ENCODE results near the gene DIO1. TPM values are rescaled to one million over a fixed set of nuclear protein-coding genes. Genes with fewer than 3 reads are reported as not detected.
"Not testable (repeated sequence)": the region's sequence is repeated elsewhere in the genome, so short reads cannot be mapped to it uniquely, and the experiment has no call there.

The DIO1 gene
- 10 to 100 TPM in 1 of 4 donors, 1 to 10 TPM in 3; 3.8 to 10.3 (median 7.8) TPM for polyA plus RNA-seq (ENCODE audit: insufficient read length in 4 of 4)

DNA sequence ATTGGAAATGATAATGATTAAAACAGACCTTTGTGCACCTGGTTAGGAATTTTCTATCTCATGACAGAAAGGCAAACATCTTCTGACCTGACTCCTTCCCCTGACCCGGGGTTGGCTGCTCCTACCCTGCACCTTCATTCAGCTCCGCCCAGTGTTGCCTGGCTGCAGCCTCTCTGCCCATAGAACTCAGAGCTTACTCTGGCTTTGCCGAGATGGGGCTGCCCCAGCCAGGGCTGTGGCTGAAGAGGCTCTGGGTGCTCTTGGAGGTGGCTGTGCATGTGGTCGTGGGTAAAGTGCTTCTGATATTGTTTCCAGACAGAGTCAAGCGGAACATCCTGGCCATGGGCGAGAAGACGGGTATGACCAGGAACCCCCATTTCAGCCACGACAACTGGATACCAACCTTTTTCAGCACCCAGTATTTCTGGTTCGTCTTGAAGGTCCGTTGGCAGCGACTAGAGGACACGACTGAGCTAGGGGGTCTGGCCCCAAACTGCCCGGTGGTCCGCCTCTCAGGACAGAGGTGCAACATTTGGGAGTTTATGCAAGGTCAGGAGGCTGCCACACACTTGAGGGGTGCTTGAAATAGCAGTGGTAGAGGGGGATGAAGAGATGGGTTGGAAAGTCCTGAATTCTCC lies at the start of gene DIO1:
TSS of gene DIO1 (plus strand) at position 189 of the 638 bp plus-strand sequence. CDS start at position 213, 24 bp downstream.
- no peak for DNase-seq (ENCODE audit: low read depth in 4 of 4, low spot score in 2 of 4)

DNA sequence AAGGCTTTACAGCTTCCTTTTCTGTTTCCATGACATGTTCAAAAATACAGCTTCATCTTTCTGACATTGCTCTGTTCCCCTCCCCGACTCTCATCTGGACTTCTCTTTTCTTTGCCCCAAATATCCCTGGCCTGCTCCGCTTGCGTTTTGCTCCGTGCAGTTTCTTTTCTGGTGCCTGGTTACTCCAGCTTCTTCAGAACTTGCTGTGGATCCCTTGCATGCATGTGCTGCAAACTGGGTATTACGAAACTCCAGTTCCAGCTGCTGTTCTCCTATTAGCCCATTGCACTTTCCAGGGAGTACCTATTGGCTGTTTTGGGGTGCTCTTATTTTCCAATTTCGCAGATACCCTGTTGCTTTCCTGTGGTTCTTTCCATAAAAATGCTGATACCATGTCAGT lies 46.0 kb upstream of the DIO1 start:
- no peak for DNase-seq (ENCODE audit: low read depth in 4 of 4, low spot score in 2 of 4)

DNA sequence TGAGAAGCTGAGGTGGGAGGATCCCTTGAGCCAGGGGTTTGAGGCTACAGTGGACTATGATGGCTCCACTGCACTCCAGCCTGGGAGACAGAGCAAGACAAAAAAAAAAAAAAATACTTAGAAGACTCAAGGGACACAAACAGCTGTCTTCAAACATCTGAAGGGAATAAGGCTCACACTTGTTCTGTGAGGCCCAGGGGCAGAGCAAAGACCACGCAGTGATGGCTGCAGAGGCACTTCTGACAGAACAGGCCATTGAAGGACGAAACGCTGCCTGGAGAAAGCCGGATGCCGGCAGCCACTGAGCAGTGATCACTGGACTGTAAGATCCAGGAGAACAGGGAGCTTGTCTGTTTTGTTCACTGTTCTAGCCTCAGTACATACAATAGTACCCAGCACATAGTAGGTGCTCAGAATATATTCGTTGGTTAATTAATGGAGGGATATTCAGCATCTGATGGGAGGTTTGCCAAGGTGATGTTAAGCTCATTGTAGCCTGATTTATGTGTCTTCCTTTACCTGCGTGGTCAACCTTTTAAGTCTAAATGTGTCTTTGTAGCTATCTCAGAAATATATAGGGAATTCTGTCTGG lies 43.8 kb upstream of the DIO1 start:
- no peak for DNase-seq (ENCODE audit: low read depth in 4 of 4, low spot score in 2 of 4)

DNA sequence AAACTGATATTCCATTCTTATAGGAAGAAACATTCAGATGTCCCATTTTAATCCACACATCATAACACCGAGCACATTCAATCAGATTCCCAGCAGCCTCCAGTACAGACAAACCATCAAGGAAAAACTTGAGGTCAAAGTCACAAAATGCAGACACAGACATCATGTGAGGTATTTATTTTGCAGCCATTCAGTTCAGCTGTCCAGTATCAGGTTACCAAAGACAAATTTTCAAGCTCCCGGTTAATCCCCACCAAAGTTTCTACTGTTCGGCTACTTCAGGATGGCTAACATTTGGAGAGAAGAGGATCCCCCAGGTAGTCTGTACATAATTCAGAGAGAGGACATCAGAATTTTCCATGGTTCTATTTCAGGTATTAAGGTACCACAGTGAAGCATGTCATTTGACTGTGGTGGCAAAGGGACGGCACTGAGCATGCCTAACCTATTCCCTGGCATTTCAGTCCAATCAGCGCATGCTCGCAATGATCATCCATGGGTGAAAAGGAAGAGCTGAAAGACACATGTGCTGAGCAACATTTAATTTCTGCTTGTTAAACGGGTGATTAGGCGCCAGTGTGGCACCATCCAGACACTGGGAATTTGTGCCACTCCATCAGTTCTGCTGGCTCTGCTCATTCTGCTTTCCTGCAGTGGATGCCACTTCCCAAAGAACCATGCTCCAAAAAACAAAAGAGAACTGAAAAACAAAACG lies 42.3 kb upstream of the DIO1 start:
- DNase-seq (ENCODE audit: low read depth in 4 of 4, low spot score in 2 of 4), result no peak

DNA sequence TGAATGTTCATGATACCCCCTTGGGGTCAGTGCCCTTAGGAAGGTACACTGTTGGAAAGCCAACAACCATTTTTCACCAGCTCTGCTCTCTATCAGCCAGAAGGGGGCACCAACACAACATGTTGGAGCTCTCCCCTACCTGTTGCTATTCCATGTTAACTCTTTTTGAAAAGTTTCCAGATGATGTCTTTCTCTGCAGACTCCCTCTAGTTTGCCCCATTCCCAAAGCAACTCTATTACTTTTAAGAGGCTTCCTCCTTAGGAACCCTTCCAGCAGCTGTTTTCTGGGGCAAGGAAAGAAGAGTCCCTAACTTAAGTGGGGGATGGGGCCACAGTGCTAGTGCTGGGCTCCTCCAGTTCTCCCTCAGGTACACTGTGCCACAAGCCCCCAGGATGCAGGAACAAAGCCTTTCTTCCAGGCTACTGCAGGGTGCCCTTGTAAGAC lies 33.0 kb upstream of the DIO1 start:
- peak in 1 of 4 donors; percentile 50 for DNase-seq (ENCODE audit: low read depth in 4 of 4, low spot score in 2 of 4)

DNA sequence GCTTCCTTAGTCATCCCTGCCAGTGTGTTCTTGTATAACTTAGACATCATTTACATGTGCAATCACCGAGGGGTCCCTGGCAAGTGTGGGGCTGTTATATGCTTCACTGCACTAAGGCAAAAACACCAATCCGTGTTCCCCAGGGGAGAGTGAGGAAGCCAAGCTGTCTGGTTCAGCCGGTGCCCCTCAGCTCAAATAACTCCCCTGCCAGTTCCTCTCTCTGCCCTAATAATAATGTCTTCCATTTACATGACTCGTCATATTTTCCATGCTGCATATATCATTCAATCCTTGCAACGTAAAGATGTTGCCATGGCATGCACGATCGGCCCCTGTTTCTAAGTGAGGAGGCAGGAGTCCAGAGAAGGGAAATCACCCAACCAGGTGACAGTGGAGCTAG lies 31.5 kb upstream of the DIO1 start:
- no peak for DNase-seq (ENCODE audit: low read depth in 4 of 4, low spot score in 2 of 4)

DNA sequence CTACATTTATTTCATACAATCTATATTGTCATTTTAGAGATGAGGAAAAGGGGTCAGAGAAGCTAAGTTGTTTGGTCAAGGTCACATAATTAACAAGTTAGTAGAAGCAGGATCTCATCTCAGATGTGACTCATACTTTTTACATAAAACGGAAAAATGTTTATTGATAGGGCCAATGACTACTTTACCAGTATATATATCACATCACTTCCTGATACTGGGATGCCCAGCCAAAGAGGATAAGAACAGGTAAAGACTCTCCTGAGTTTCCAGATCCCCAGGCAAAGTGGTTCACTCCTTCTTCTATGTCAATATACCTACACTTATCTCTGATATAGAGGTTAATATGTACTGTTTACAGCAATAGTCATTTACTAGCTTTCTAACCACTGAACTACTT lies 25.4 kb upstream of the DIO1 start:
- DNase-seq (ENCODE audit: low read depth in 4 of 4, low spot score in 2 of 4), result no peak

DNA sequence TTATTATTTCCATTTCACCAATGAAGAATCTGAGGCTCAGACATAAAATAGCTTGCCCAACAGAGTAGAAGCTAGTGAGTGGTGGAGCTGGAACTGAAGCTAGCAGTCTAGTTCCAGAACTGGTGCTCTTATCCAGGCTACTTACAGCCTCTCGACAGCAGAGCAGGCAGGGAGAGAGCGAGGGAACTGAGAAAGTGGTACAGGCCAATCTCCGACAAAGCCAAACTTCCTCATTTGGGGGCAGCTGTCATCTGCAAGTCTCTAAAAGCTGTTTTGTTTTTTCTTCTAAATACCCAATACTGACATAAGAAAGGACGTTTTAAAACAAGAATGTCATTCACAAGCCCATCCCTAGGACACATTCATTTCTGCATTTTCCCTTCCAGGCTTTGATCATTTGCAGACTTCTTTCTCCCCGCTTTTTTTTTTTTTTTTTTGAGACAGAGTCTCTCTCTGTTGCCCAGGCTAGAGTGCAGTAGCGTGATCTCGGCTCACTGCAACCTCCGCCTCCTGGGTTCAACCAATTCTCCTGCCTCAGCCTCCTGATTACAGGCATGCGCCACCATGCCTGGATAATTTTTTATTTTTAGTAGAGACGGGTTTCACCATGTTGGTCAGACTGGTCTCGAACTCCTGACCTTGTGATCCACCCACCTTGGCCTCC lies 24.4 kb upstream of the DIO1 start:
- no peak for DNase-seq (ENCODE audit: low read depth in 4 of 4, low spot score in 2 of 4)

DNA sequence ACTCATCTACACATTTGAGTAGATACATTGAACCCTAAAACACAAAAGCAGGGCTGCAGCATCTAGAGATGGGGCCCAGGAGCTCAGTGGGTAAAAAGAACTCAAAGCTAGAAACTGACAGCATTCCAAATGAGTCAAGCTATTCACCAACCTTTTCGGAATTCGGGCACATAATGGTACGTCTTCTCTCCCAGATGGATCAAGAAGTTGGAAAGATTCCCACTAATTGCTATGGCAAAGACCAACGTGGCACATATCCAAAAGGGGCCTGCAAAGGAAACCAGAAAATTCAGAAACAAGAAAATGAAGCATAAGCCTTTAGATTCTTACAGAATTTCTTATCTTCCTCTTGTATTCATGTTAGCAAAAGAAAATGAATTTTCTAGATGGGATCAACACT lies 22.8 kb upstream of the DIO1 start:
- DNase-seq (ENCODE audit: low read depth in 4 of 4, low spot score in 2 of 4), result no peak

DNA sequence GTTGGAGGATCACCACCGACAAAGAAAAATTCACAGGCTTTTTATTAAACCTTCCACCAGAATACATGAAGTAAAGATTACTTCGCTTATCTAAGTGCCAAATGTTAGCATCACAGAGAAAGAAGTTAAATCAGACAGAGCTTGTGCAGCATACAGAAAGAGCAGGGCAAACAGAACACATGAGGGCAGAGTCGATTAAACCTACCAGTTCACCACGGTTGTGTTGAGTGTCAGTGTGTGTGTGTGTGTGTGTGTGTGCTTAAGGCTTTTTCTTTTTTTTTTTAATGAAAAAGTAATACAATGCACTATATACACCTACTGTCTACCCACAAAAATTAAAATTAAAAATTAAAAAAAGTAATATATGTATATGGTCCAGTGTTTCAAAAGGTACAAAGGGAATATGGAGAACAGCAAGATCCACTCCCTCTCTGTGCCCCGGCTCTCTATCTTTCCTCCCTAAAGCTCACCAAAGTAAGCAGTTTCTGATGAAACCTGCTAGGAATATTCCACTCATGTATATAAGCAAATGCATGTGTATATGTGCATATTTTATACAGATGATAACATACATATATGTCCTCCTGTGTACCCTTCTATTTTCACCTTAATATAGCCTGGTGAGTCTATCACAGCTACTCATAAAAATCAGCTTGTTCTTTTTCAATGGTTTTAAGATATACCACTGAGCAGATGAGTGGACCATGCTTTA lies 22.1 kb upstream of the DIO1 start:
- no peak for DNase-seq (ENCODE audit: low read depth in 4 of 4, low spot score in 2 of 4)

DNA sequence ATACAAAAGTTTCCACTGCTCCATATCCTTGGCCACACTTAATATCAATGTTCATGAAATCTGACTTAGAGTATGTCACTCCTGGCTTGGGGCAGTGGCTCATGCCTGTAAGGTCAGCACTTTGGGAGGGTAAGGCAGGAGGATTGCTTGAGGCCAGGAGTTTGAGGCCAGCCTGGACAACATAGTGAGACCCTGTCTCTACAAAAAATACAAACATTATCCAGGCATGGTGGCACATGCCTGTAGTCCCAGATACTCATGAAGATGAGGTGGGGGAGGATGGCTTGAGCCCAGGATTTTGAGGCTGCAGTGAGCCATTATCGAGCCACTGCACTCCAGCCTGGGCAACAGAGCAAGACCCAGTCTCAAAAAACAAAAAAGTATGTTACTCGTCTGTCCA lies 18.8 kb upstream of the DIO1 start:
- not testable (repeated sequence) for DNase-seq (ENCODE audit: low read depth in 4 of 4, low spot score in 2 of 4)

DNA sequence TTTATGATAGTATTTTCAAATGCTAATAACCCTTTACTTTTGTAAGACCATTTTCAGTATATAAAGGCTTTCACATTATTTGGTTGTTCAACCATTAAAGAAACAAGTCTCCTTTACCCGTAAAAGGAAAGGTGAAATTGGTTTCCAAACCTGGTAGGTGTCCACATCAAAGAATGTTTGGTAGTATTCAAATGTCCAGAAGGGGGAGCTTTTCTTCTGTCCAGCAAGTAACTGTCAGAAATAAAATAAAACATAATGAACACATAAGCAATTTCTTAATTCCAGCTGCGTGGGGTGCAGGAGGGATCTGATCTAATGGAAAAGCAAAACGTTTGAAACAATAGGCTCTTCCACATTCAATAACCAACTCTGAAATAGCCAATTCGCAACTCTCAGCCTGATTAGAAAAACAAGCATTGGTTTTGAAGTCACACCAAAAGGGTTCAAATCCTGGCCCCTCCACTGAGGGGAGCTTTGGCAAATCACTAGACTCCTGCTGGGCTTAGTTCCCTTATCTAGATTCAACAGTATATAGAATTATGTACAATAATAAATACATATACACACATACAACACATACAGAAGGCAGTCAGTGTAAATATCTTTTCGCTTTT lies 15.4 kb upstream of the DIO1 start:
- no peak for DNase-seq (ENCODE audit: low read depth in 4 of 4, low spot score in 2 of 4)

DNA sequence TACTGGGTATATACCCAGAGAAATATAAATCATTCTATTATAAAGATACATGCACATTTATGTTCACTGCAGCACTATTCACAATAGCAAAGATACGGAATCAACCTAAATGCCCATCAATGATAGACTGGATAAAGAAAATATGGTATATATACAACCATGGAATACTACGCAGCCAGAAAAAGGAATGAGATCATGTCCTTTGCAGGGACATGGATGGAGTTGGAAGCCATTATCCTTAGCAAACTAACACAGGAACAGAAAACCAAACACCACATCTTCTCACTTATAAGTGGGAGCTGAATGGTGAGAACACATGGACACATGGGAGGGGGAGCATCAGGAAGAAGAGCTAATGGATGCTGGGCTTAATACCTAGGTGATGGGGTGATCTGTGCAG lies 12.1 kb upstream of the DIO1 start:
- not testable (repeated sequence) for DNase-seq (ENCODE audit: low read depth in 4 of 4, low spot score in 2 of 4)

DNA sequence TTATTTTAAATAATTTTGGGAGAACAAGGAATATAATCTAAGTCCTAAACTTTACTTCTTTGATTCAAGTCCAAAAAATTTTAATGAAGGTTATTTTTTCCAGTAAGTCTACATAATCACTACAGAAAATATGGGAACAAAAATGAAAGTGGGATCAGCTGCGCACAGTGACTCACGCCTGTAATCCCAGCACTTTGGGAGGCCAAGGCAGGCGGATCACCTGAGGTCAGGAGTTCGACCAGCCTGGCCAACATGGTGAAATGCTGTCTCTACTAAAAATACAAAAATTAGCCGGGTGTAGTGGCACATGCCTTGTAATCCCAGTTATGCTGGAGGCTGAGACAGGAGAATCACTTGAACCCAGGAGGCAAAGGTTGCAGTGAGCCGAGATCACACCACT lies 10.4 kb upstream of the DIO1 start:
- DNase-seq (ENCODE audit: low read depth in 4 of 4, low spot score in 2 of 4), result not testable (repeated sequence)

DNA sequence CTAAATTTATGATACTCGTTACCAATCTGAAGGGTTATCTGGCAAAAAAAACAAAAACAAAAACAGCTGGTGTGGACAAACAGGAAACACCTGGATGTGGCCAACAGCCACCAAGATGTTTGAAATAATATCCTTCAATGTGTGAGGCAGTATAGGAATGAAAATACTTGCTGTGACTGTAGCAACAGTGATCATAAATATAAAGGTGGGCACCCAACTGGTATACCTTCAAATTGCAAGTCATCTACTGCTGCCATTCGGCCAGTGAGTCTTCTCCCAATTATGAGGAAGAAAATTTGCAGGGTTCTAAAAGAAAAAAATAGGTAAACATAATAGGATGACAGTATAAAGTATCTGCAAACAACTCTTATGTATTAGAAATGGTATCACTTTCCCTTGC lies 5.3 kb upstream of the DIO1 start:
- no peak for DNase-seq (ENCODE audit: low read depth in 4 of 4, low spot score in 2 of 4)

DNA sequence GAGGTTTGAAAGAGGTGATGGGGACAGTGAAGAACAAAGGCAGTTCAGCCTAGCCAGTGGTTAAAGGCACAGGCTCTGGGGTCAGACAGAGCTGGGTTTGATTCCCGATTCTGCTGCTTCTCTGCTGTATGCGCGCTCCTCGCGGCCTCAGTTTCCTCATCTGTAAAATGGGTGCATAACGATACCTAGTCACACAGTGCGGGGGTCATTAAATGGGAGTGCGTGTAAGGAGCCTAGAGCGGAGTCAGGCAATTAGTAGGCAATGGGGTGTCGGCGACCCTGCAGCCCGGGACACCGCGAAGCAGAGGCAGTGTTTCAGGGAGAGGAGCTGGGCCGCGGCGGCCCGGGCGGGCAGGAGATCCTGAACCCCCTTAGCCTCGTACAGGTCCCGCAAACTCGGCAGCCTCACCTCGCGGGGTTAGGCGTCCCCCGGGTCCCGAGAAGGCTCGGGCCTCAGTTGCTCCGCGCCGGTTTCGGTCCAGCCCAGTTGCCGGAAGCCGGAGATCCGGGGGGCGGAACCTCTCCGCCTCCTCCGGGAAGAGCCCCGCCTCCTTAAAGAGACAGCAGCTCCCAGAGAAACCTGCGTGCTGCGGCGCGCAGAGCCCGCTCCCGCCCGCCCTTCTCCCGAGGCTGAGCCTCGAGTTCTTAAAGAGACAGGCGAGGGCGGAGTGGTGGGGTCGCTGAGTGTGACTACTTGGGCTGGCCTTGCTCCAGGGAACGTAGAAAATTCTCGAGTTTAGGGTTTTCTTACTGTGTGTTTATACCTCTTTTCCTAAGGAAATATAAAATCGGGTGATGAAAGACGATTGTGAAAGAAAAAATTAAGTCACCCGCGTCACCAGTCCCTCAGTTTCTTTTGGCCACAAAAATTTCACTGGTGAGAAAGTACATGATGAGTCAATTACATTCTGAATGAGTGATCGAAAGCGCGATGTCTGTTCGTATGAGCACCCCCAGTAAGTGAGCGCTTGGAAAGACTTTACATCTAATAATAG lies 4.4 kb upstream of the DIO1 start, which contains the start of gene YIPF1:
TSS of gene YIPF1 (minus strand) at position 494 of the 995 bp plus-strand sequence. CDS start 860 bp downstream, outside the sequence.
- peak in 3 of 4 donors; percentile 55 to 83 (median 79) for DNase-seq (ENCODE audit: low read depth in 4 of 4, low spot score in 2 of 4)

DNA sequence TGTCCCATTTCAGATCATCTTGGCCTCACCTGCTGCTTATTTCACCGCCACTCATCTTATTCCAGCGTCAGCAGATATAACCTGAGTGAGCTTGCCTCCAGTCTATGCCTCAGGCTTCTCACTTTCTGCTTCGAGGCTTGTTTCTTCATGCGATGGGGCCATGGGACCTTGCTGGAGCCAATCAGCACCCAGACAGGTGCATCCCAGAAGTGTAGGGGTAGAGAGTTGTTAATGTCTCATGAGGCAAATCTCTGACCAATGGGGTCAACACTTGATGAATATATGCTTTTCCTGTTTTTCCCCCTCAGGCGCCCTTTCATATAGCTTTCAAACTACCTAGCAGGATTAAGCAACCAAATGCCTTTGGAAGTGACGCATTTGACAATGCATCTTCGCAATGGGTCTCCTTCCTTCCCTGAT lies 3.5 kb upstream of the DIO1 start:
- DNase-seq (ENCODE audit: low read depth in 4 of 4, low spot score in 2 of 4), result no peak

DNA sequence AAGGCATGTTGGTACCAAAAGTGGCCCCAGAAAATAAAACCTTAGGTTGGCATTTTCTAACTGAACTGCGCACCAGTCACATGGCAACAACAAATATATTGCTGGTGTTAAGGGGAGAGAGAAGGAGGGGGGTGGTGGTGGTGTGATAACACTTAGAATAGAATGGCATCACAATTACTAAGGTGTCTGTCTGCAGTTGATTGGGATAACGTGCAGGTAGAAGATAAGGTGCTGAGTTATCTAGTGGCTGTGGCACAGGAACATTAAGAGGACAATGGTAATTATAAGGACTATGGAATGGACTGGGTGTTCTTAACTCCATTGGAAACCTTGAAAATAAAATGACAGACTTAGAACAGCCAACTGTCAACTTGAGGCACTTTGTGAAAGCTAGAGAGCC lies 3.0 kb upstream of the DIO1 start:
- DNase-seq (ENCODE audit: low read depth in 4 of 4, low spot score in 2 of 4), result no peak

DNA sequence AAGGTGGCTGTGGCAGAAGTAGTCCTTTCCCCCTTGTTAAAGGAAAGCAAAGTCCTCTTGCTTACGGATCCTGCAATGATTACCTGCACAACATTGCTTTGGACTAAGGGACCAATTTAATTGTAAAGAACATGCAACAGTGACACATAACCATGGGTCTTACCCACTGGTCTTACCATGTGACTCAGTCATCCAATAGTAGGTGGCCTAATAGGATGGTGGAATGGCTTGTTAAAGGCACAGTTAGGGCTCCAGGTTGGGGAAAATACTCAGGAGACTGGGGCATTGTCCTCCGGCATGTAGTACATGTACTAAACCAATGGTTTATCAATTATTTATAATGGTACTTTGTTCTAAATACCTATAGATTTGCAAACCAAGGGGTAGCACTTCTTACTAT lies 2.3 kb upstream of the DIO1 start:
- DNase-seq (ENCODE audit: low read depth in 4 of 4, low spot score in 2 of 4), result no peak

All from left renal cortex interstitium (tissue), 4 donors.